HG03196 (cell line): ENCODE data around the gene COL4A2.

Source experiments
- ATAC-seq: cut with Tn5 transposase; IDR thresholded peaks from one replicate; pipeline ENCODE4 v1.9.1; 2021; ENCODE audit not compliant: unreplicated experiment

COL4A2 gene

DNA sequence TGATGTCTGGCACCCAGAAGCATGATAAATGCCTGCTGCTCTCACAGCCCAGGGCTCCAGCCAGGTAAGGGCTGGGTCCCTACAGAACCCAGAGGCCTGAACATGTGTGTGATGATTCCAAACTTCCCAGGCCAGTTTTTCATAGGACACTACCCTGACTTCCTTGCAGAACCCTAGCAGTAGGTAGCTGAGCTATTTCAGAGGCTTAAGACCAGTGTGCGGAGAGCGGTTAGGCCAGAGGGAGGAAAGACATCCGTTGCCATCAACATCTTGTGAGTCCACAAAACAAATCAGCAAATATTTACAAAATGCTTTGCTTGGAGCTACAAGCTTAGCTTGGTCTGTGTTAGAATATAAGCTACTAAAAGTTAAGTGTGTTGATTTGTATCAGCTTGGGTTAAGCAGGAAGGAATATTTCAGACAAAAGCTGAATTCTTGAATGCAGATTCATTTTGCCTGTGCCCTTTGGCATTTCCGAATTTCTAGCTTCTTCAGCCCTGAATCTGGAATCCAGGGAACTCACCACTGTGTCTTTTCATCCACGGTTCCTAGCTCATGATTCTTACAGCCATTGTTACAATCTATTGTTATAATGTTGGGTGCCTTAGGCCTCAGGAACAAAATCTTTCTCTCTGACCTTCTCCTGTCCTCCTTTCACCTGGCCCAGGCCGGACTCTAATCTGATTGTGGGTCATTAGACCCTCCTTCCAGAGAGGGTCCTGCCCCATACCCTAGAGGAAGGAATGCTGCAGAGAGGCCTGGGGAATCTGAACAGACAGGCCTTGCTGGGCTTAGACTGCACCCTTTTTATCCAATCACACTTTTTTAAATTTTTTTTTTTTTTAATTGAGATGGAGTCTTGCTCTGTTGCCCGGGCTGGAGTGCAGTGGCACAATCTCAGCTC, 242.1 kb downstream of the COL4A2 start:
- no peak for ATAC-seq

DNA sequence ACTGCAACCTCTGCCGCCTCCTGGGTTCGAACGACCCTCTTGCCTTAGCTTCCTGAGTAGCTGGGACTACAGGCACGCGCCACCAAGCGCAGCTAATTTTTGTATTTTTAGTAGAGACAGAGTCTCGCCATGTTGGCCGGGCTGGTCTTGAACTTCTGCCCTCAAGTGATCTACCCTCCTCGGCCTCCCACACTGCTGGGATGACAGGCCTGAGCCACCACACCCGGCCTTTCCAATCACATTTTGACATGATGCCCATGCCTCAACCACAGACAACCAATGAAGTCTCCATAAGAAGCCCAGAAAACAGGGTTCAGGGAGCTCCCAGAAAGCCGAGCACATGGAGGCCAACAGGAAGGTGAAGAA, 242.7 kb downstream of the COL4A2 start:
- ATAC-seq = no peak

DNA sequence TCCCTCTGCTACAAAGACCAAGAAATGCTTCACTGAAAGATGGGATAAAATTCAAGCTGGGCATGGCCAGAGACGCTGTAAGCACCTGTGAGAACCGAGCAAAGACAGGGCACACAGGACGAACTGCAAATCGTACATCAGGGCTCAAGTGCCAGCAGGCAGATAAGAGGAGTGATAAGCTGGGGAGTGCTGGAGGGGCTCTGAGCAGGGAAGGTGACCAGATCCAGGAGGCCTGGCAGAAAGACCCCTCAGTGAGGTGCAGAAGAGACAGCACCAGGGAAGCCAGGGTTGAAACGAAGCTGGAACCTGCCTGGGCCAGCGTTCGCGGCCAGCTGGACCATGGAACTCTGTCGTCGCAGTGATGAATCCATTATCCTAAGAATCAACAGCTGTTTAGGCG, 244.2 kb downstream of the COL4A2 start:
- no peak for ATAC-seq

DNA sequence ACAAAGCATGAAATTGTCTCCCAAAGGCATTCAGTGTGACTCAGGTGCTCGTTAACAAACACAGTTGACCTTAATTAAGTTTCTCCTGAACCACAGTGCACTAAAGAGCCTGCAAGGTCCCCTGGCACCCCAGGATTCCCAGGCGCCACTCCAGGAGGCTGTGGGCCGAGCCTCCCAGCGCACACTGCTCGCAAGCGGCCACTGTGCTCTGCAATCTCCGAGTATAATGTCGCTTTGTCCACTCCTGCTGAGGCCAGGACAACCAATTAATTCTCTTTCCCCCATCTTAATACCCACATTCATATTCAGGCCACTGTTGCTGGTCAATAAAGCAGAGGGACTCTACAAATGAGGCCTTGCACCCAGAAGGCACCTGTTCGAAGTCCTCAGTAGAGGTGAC, 245.7 kb downstream of the COL4A2 start:
- ATAC-seq = no peak

DNA sequence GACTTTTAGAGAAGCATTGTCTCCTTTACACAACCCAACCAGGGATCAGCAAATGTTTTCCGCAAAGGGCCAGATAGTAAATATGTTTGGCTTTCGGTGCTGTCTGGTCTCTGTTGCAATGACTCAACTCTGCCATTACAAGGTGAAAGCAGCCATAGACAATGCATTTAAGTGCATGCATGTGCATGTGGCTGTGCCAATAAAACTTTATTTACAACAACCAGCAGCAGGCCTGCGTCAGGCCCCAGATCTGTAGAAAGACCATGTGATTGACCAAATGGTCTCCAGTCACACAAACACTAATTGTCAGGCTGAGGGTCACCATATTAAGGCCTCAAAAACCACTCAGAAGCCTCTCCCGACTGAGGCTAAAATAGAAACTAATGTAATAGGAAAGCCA, 246.3 kb downstream of the COL4A2 start:
- ATAC-seq = no peak

GRCh38 chr13:110554227-110554836, 247.2 kb downstream of the COL4A2 start:
- no peak for ATAC-seq

DNA sequence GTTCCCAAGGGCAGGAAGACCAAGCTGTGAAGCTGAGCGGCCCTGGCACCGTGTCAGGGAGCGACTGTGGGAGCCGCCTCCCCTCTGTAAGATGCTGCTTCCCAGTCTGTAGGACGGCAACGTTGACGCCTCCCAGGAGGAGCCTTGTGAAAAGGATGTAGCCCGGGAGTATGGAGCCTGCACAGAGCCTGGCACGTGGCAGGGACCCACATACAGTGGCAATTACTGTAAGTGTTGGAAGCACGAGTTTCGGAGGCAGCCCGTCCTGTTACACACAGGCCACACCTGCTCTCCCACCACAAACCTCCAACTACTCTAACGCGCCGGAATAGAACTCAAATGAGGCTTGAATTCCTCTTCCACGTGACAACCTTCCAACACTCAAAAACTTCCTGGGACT, 247.9 kb downstream of the COL4A2 start:
- no peak for ATAC-seq

GRCh38 chr13:110555601-110556223, 248.6 kb downstream of the COL4A2 start:
- ATAC-seq = no peak

DNA sequence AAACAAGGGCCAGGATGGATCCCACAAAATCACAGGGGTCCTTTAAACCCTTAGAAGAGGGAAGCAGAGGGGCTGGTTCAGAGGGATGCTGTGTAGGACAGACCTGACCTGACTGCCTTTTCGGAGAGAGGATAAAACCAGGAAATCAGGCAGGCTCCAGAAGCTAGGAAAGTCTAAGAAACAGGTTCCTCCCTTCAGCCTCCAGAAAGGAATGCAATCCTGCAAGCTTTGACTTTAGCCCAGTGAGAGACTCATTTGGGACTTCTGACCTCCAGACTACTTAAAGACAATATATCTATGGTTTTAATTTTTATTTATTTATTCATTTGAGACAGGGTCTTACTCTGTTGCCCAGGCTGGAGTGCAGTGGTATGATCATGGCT, 249.1 kb downstream of the COL4A2 start:
- ATAC-seq = no peak

DNA sequence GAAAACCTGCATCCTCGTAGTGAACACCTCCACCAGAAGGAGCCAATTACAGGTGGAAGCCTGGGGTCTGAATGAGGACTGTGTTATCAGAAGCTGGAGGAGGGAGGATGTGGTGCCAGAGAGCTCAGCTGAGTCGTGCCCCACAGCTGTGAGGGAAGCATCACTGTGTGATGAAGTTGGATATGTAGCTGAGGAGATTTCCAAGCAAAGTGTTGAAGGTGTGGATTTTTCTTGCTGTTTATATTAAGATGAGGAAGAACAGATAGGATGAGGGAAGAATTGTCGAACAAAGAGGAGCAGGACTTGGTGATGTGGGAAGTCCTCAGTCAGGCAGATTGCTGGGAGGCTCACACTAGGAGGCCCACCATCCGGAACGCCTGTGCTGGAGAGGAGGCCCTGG, 250.0 kb downstream of the COL4A2 start:
- no peak for ATAC-seq

DNA sequence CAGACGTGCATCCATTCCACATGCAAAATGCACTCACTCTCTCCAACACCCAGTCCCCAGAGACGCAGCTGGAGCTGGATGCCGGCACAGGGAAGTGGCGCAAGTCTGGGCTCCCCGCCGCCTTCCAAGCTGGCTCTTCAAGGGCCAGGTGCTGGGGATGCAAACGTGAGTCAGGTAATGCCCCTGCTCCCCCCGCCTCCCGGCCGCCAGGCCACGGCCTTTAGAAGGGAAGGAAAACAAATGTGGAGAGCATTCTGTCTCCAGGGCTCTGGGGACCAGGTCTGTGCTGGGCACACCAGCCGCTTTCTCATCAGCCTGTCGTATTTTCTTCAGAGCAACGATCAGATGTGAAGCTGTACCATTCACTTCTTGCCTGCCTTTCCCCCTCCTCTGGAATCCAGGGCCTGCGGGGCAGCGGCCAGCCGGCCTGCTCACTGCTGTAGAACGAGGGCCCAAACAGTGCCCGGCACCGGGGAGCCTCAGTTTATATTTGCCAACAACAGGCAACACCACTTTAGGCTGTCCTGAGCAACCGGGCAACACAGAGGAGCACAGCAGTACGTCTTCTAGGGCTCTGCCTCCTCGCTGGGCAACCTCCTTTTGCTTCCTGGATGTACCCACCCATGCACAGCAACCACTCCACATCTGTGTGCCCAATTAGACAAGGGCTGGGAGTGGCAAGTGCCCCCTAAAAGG, 250.7 kb downstream of the COL4A2 start:
- no peak for ATAC-seq

DNA sequence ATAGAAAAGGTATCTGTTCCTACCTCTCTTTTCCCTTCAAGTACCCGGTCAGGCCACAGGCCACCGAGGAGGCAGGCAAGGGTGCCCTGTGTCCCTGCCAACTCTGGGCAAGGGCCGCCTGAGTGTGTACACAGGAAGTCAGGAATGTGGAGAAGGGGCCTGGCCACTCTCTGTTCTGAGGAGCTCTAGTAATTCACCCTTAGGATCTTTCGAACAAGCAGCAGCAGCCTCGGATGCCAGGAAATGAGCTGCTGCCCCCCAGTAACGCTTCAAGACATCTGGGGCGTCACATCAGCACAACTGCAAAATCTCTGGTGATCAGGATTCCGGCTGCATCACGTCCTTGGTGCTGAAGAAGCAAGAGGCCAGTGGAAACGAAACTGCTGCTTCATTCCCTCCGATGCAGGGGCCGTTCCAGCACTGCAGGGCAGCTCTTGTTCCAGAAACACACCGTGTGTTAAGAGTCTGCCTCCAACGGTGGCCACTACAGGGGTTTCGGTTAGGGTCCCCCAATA, 252.4 kb downstream of the COL4A2 start:
- ATAC-seq = no peak

- ATAC-seq = no peak
Measured at GRCh38 chr13:110559986-110560385, 252.9 kb downstream of the COL4A2 start.

DNA sequence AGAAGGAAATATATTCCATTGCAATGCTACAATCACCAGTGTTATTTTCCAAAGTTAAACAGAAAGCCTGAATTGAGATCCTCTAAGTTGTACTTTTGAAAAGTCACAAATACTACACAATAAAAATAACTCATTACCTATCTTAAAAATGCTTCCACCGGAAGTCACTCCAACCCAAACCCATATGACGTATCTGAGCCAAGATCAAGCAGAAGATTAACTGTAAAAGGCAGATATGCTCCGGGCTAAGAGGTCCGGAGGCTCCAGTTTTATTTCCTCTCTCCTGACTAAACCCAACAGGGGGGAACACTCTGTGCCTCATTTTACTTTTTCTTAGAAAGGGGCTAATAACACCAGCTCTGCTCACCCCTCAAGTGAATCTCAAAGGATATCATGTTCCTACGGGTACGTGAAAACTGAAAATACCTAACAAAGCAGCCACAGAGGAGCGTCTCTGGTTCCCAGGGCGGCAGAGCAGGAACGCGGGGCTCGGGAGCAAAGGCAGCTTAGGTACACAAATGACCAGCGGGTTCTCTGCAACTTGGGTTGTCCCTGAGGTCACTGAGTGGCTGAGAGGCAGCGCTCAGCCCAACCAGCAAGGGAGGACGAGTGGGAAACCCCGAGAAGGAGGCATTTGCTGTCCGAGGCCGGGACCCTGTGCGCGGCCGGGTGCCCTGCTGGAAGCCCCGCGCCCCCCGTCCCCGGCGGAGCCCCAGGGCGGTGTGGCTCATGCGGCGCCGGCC, 253.7 kb downstream of the COL4A2 start:
- no peak for ATAC-seq

GRCh38 chr13:110561344-110562035, 254.4 kb downstream of the COL4A2 start, which contains the start of gene RAB20:
RAB20 (minus strand) TSS chr13:110561722; CDS start chr13:110561519, 203 bp downstream.
- peak; percentile 64 for ATAC-seq

DNA sequence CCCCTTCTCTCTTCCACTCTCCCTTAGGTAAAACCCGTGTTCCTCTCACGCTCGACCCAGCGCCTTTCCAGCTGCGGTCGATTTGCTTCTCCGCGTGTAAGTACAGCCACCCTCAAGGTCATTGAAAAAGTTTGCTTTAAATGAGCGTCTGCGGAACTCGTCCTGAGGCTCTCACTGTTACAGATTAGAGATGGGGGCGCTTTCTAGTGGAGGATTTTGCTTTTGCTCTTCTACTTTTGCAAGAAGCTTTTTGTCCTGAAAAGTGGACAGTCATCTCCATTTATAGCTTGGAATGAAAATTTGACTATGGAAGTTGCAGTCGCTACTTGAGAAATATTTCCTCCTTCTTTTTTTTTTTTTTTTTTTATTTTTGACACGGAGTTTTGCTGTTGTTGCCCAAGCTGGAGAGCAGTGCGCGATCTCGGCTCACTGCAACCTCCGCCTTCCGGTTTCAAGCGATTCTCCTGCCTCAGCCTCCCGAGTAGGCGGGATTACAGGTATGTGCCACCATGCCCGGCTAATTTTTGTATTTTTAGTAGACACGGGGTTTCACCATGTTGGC, 255.0 kb downstream of the COL4A2 start:
- no peak for ATAC-seq
